ENCODE data around the gene C11orf65.

GRCh38 chr11:108351468-108351867 lies 115.9 kb downstream of the C11orf65 start:
- TF ChIP-seq, protein P1, sequence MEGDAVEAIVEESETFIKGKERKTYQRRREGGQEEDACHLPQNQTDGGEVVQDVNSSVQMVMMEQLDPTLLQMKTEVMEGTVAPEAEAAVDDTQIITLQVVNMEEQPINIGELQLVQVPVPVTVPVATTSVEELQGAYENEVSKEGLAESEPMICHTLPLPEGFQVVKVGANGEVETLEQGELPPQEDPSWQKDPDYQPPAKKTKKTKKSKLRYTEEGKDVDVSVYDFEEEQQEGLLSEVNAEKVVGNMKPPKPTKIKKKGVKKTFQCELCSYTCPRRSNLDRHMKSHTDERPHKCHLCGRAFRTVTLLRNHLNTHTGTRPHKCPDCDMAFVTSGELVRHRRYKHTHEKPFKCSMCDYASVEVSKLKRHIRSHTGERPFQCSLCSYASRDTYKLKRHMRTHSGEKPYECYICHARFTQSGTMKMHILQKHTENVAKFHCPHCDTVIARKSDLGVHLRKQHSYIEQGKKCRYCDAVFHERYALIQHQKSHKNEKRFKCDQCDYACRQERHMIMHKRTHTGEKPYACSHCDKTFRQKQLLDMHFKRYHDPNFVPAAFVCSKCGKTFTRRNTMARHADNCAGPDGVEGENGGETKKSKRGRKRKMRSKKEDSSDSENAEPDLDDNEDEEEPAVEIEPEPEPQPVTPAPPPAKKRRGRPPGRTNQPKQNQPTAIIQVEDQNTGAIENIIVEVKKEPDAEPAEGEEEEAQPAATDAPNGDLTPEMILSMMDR (tag by site-specific recombination; IDR thresholded peaks at IDR 0.05), result no peak
- TF ChIP-seq ZNF335 (tag by site-specific recombination; conservative IDR thresholded peaks at IDR 0.05), result no peak
- TF ChIP-seq ZNF701 (tag by site-specific recombination; IDR thresholded peaks at IDR 0.05), result no peak
- TF ChIP-seq, protein P2, sequence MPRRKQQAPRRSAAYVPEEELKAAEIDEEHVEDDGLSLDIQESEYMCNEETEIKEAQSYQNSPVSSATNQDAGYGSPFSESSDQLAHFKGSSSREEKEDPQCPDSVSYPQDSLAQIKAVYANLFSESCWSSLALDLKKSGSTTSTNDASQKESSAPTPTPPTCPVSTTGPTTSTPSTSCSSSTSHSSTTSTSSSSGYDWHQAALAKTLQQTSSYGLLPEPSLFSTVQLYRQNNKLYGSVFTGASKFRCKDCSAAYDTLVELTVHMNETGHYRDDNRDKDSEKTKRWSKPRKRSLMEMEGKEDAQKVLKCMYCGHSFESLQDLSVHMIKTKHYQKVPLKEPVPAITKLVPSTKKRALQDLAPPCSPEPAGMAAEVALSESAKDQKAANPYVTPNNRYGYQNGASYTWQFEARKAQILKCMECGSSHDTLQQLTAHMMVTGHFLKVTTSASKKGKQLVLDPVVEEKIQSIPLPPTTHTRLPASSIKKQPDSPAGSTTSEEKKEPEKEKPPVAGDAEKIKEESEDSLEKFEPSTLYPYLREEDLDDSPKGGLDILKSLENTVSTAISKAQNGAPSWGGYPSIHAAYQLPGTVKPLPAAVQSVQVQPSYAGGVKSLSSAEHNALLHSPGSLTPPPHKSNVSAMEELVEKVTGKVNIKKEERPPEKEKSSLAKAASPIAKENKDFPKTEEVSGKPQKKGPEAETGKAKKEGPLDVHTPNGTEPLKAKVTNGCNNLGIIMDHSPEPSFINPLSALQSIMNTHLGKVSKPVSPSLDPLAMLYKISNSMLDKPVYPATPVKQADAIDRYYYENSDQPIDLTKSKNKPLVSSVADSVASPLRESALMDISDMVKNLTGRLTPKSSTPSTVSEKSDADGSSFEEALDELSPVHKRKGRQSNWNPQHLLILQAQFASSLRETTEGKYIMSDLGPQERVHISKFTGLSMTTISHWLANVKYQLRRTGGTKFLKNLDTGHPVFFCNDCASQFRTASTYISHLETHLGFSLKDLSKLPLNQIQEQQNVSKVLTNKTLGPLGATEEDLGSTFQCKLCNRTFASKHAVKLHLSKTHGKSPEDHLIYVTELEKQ (tag by site-specific recombination; IDR thresholded peaks at IDR 0.05; ENCODE audit: borderline replicate concordance), result no peak
- TF ChIP-seq ZNF670 (tag by site-specific recombination; IDR thresholded peaks at IDR 0.05; ENCODE audit: low read depth), result no peak

All from HEK293 (cell line).